ENCODE data around the gene MEOX1.
"Not testable (repeated sequence)": the region's sequence is repeated elsewhere in the genome, so short reads cannot be mapped to it uniquely, and the experiment has no call there.

The MEOX1 gene

GRCh38 chr17:43603321-43603720 is 58.4 kb downstream of the MEOX1 start:
- Histone ChIP-seq H3K4me1 (ENCODE audit: insufficient read depth, low read length, severe bottlenecking) (no peaks in the 10 kb centered on the region), H3K9me2 (ENCODE audit: low read depth, low read length) (no peaks in the 10 kb centered on the region), H3K79me2 (ENCODE audit: insufficient read depth, low read length) (no peaks in the 10 kb centered on the region), H3K9me3 (ENCODE audit: low read length) (no peaks in the 10 kb centered on the region), H2AFZ (ENCODE audit: low read length) (no peak overlapping the region), H3K27me3 (ENCODE audit: insufficient read depth, low read length) (no peaks in the 10 kb centered on the region), H4K20me1 (ENCODE audit: insufficient read depth, low read length) (no peaks in the 10 kb centered on the region), H3K27ac (ENCODE audit: low read depth, low read length, poor library complexity, severe bottlenecking) (no peak overlapping the region), H3K4me2 (ENCODE audit: low read length) (no peak overlapping the region), H3F3A (ENCODE audit: insufficient read depth, low read length) (no peaks in the 10 kb centered on the region), H3K4me3 (ENCODE audit: low read depth, low read length, poor library complexity, severe bottlenecking) (no peak overlapping the region), H3K36me3 (ENCODE audit: insufficient read depth, low read length) (no peaks in the 10 kb centered on the region), H3K9ac (ENCODE audit: low read length) (no peak overlapping the region)
- TF ChIP-seq, protein P1, sequence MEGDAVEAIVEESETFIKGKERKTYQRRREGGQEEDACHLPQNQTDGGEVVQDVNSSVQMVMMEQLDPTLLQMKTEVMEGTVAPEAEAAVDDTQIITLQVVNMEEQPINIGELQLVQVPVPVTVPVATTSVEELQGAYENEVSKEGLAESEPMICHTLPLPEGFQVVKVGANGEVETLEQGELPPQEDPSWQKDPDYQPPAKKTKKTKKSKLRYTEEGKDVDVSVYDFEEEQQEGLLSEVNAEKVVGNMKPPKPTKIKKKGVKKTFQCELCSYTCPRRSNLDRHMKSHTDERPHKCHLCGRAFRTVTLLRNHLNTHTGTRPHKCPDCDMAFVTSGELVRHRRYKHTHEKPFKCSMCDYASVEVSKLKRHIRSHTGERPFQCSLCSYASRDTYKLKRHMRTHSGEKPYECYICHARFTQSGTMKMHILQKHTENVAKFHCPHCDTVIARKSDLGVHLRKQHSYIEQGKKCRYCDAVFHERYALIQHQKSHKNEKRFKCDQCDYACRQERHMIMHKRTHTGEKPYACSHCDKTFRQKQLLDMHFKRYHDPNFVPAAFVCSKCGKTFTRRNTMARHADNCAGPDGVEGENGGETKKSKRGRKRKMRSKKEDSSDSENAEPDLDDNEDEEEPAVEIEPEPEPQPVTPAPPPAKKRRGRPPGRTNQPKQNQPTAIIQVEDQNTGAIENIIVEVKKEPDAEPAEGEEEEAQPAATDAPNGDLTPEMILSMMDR (IDR thresholded peaks at IDR 0.05; ENCODE audit: low read length): no peak
- TF ChIP-seq EZH2 (IDR thresholded peaks at IDR 0.05; ENCODE audit: borderline replicate concordance, low read length): no peak

GRCh38 chr17:43602556-43602955 is 59.2 kb downstream of the MEOX1 start:
- H3K9me3 ChIP-seq (ENCODE audit: low read length); H3K36me3 ChIP-seq (ENCODE audit: insufficient read depth, low read length); H4K20me1 ChIP-seq (ENCODE audit: insufficient read depth, low read length); H3F3A ChIP-seq (ENCODE audit: insufficient read depth, low read length); H3K79me2 ChIP-seq (ENCODE audit: insufficient read depth, low read length); H3K9ac ChIP-seq (ENCODE audit: low read length); H3K27me3 ChIP-seq (ENCODE audit: insufficient read depth, low read length); H3K4me2 ChIP-seq (ENCODE audit: low read length); H2AFZ ChIP-seq (ENCODE audit: low read length); H3K4me1 ChIP-seq (ENCODE audit: insufficient read depth, low read length, severe bottlenecking); H3K4me3 ChIP-seq (ENCODE audit: low read depth, low read length, poor library complexity, severe bottlenecking); H3K9me2 ChIP-seq (ENCODE audit: low read depth, low read length); H3K27ac ChIP-seq (ENCODE audit: low read depth, low read length, poor library complexity, severe bottlenecking): not testable (repeated sequence)

DNA sequence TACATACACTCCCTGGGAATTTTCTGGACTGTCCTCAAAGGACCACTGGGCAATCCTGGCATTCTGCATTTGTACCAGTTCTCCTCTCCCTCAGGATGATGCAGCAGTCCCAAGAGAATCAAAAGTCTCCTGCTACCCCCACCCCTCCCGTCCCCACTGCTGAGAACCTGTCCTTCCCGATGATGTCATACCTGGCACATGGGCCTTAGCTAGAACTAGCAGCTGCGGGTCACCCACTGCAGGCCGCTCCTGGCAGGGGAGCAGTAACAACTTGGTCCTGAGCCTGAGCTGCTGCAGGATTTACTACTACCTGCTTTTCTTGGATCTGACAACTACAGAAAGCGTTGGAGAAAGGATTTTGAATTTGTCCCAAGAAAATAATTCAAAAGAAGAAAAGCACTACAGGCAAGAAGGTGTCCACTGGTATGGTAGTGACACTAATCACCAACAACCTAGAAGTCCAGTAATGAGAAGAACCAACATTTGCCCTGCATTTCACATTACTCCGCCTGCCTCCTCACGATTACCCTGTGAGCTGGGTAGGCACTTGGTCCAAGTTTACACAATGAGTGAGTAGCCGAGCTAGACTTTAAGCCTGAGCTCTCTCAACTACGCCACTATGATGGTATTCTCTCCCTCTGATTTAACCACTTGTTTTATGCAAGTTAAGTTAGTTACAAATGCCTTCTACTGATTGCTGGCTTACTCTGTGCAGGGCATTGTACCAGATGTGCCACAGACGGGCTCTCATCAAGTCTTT is 60.3 kb downstream of the MEOX1 start:
- no peak overlapping the region for H3K4me2 ChIP-seq (ENCODE audit: low read length)

More for the DNA sequence above, 60.3 kb downstream of the MEOX1 start:
- H2AFZ ChIP-seq (ENCODE audit: low read length): no peak overlapping the region
- H3K27me3 ChIP-seq (ENCODE audit: insufficient read depth, low read length): 0 out of 2 replicates have a peak, but pooled peaks cover 5% of the 10 kb centered on the region
- H3K4me1 ChIP-seq (ENCODE audit: insufficient read depth, low read length, severe bottlenecking): no peaks in the 10 kb centered on the region
- no peak overlapping the region for H3K9ac ChIP-seq (ENCODE audit: low read length)
- no peak overlapping the region for H3K27ac ChIP-seq (ENCODE audit: low read depth, low read length, poor library complexity, severe bottlenecking)
- H3F3A ChIP-seq (ENCODE audit: insufficient read depth, low read length): no peaks in the 10 kb centered on the region
- no peaks in the 10 kb centered on the region for H4K20me1 ChIP-seq (ENCODE audit: insufficient read depth, low read length)
- H3K9me3 ChIP-seq (ENCODE audit: low read length): no peaks in the 10 kb centered on the region
- no peak overlapping the region for H3K4me3 ChIP-seq (ENCODE audit: low read depth, low read length, poor library complexity, severe bottlenecking)
- H3K79me2 ChIP-seq (ENCODE audit: insufficient read depth, low read length): no peaks in the 10 kb centered on the region
- no peaks in the 10 kb centered on the region for H3K36me3 ChIP-seq (ENCODE audit: insufficient read depth, low read length)
- TF ChIP-seq EZH2 (IDR thresholded peaks at IDR 0.05; ENCODE audit: borderline replicate concordance, low read length): no peak
- TF ChIP-seq, protein P1 (IDR thresholded peaks at IDR 0.05; ENCODE audit: low read length): no peak
- no peaks in the 10 kb centered on the region for H3K9me2 ChIP-seq (ENCODE audit: low read depth, low read length)

Data from OCI-LY1 (cell line).